IMR-90 (cell line): Measurements from ENCODE around the gene EEIG2. TPM values are rescaled to one million over a fixed set of nuclear protein-coding genes. Genes with fewer than 3 reads are reported as not detected.

ENCODE experiments used
- ATAC-seq: fragments of 200-7000 bp; cut with Tn5 transposase; 2 replicates; pipeline ENCODE4 v1.9.1; 2020; ENCODE audit warnings: low read depth, mild to moderate bottlenecking, moderate library complexity
- BruUV-seq: library from RNA; stranded (reverse); fragments of 400-500 nt; replicated peaks from 2 replicates; lab custom pipeline; 2021; lab: Mats Ljungman, UMichigan
- CTCF ChIA-PET: fragments of 300-600 bp; formaldehyde crosslinking; extraction: SDS; loops from one replicate; lab custom pipeline; 2021; ENCODE audit warnings: antibody characterized with exemption; lab: Yijun Ruan, JAX
- POLR2A ChIA-PET: fragments of 300-600 bp; sonication (Branson Sonifier 250); formaldehyde crosslinking; loops from one replicate; lab custom pipeline; 2022; ENCODE audit warnings: antibody characterized with exemption; ENCODE audit not compliant: unreplicated experiment; lab: Charles Lee
- DNase-seq: peaks from one replicate; pipeline ENCODE4 v3.0.0; 2013
- H2AFZ ChIP-seq: replicated peaks from 2 replicates; pipeline ENCODE3; 2013; ENCODE audit warnings: low read length, mild to moderate bottlenecking; ENCODE audit not compliant: poor library complexity
- H2AK5ac ChIP-seq: 2 replicates; pipeline ENCODE4 v1.6.1; 2013; ENCODE audit warnings: low read depth, low read length, inconsistent platforms
- H2AK9ac ChIP-seq: replicated peaks from 2 replicates; pipeline ENCODE3; 2013; ENCODE audit warnings: mild to moderate bottlenecking, low read depth, low read length, moderate library complexity; ENCODE audit not compliant: poor library complexity
- H2BK120ac ChIP-seq: 2 replicates; pipeline ENCODE4 v1.6.1; 2013; ENCODE audit warnings: low read depth, low read length, inconsistent platforms
- H2BK15ac ChIP-seq: 3 replicates; pipeline ENCODE4 v1.6.1; 2013; ENCODE audit warnings: low read depth, low read length, inconsistent platforms
- H2BK20ac ChIP-seq: 2 replicates; pipeline ENCODE4 v1.6.1; 2013; ENCODE audit warnings: low read depth, mild to moderate bottlenecking, inconsistent platforms, low read length, moderate library complexity
- H2BK5ac ChIP-seq: 2 replicates; pipeline ENCODE4 v1.6.1; 2013; ENCODE audit warnings: mild to moderate bottlenecking, low read depth, low read length, inconsistent platforms; ENCODE audit not compliant: poor library complexity, severe bottlenecking
- H3K14ac ChIP-seq: replicated peaks from 2 replicates; pipeline ENCODE4 v1.6.1; 2013; ENCODE audit warnings: low read depth, low read length, inconsistent platforms
- H3K18ac ChIP-seq: 2 replicates; pipeline ENCODE4 v1.6.1; 2013; ENCODE audit warnings: low read depth, low read length, control low read depth
- H3K23ac ChIP-seq: 2 replicates; pipeline ENCODE4 v1.6.1; 2013; ENCODE audit warnings: low read depth, low read length, inconsistent platforms
- H3K27ac ChIP-seq: 2 replicates; pipeline ENCODE4 v1.5.1; 2013; ENCODE audit warnings: mild to moderate bottlenecking, control low read depth, low read length; ENCODE audit not compliant: insufficient read depth
- H3K27me3 ChIP-seq: 2 replicates; pipeline ENCODE4 v1.6.1; 2013; ENCODE audit warnings: low read length; ENCODE audit not compliant: control insufficient read depth, insufficient read depth
- H3K36me3 ChIP-seq: 2 replicates; pipeline ENCODE4 v1.6.1; 2013; ENCODE audit warnings: low read length, mixed read lengths; ENCODE audit not compliant: control insufficient read depth, insufficient read depth
- H3K4ac ChIP-seq: 2 replicates; pipeline ENCODE4 v1.6.1; 2013; ENCODE audit warnings: low read depth, low read length, inconsistent platforms
- H3K4me1 ChIP-seq: 2 replicates; pipeline ENCODE4 v1.6.1; 2013; ENCODE audit warnings: low read length, mixed read lengths; ENCODE audit not compliant: control insufficient read depth, insufficient read depth
- H3K4me2 ChIP-seq: 2 replicates; pipeline ENCODE4 v1.6.1; 2013; ENCODE audit warnings: low read depth, mild to moderate bottlenecking, control low read depth, low read length, moderate library complexity
- H3K4me3 ChIP-seq: 2 replicates; pipeline ENCODE4 v1.5.1; 2013; ENCODE audit warnings: low read depth, mild to moderate bottlenecking, control low read depth, low read length, moderate library complexity; ENCODE audit not compliant: insufficient read depth
- H3K56ac ChIP-seq: 2 replicates; pipeline ENCODE4 v1.6.1; 2013; ENCODE audit warnings: low read length, inconsistent platforms; ENCODE audit not compliant: insufficient read depth; ENCODE audit errors: extremely low read depth
- H3K79me1 ChIP-seq, 2 experiments: 2 replicates each; pipeline ENCODE4 v1.6.1; 2013; ENCODE audit warnings: low read length in 2 of 2, inconsistent platforms in 1 of 2, low read depth in 1 of 2
- H3K9ac ChIP-seq: 2 replicates; pipeline ENCODE4 v1.6.1; 2013; ENCODE audit warnings: low read depth, low read length, control low read depth
- H3K9me1 ChIP-seq: 2 replicates; pipeline ENCODE4 v1.6.1; 2013; ENCODE audit warnings: low read length, inconsistent platforms; ENCODE audit not compliant: insufficient read depth
- H3K9me3 ChIP-seq: 2 replicates; pipeline ENCODE4 v1.6.1; 2013; ENCODE audit warnings: low read length; ENCODE audit not compliant: control insufficient read depth, insufficient read depth
- H4K20me1 ChIP-seq: 2 replicates; pipeline ENCODE4 v1.6.1; 2013; ENCODE audit warnings: low read length, inconsistent platforms; ENCODE audit not compliant: insufficient read depth
- H4K5ac ChIP-seq: 2 replicates; pipeline ENCODE4 v1.6.1; 2013; ENCODE audit warnings: mild to moderate bottlenecking, low read depth, low read length, control low read depth
- H4K8ac ChIP-seq, 2 experiments: 2 replicates each; pipeline ENCODE4 v1.6.1; 2013; ENCODE audit warnings: low read depth in 2 of 2, low read length in 2 of 2, control low read depth in 1 of 2, inconsistent platforms in 1 of 2
- H4K91ac ChIP-seq: 2 replicates; pipeline ENCODE4 v1.6.1; 2013; ENCODE audit warnings: low read depth, low read length, inconsistent platforms; ENCODE audit not compliant: insufficient read depth
- CEBPB ChIP-seq: IDR thresholded peaks from 2 replicates; pipeline ENCODE4 v1.6.1; 2012; ENCODE audit warnings: low read depth, low read length, improper control_type of control experiment
- FOS ChIP-seq: fragments of 150-350 bp; IDR thresholded peaks from 2 replicates; pipeline ENCODE4 v1.6.1; 2016; ENCODE audit warnings: low read depth, low read length
- MAZ ChIP-seq: IDR thresholded peaks from 2 replicates; pipeline ENCODE4 v1.6.1; 2012; ENCODE audit warnings: low read depth, mild to moderate bottlenecking, low read length, improper control_type of control experiment, moderate library complexity, borderline replicate concordance
- RAD21 ChIP-seq: IDR thresholded peaks from 2 replicates; pipeline ENCODE4 v1.6.1; 2012; ENCODE audit warnings: low read length, improper control_type of control experiment
- RCOR1 ChIP-seq: IDR thresholded peaks from 2 replicates; pipeline ENCODE4 v1.6.1; 2012; ENCODE audit warnings: mild to moderate bottlenecking, low read length, improper control_type of control experiment; ENCODE audit not compliant: insufficient replicate concordance
- RFX5 ChIP-seq: IDR thresholded peaks from 2 replicates; pipeline ENCODE4 v1.8.0; 2012; ENCODE audit warnings: low read depth, mild to moderate bottlenecking, low read length, moderate library complexity
- SMC3 ChIP-seq: fragments of 150-350 bp; IDR thresholded peaks from 2 replicates; pipeline ENCODE4 v1.6.1; 2016; ENCODE audit warnings: low read depth, mild to moderate bottlenecking, antibody characterized with exemption, low read length, moderate library complexity
- WGBS, 2 experiments: methylation state at CpG; one replicate each; pipeline versions ENCODE4 v1.1.5 to v1.1.7; 2013; ENCODE audit warnings: missing lambda C conversion rate in 2 of 2; ENCODE audit not compliant: insufficient read length in 1 of 2; ENCODE audit errors: extremely low coverage in 2 of 2; 5-methylcytosine and 5-hydroxymethylcytosine counted together
- dilution Hi-C: fragments of 300-500 bp; cut with HindIII; formaldehyde crosslinking; loops from one replicate; pipeline ENCODE4 v1.14.3; 2018; ENCODE audit warnings: low sequenced_read_pairs; ENCODE audit not compliant: unreplicated experiment
- in situ Hi-C: fragments of 300-500 bp; cut with MboI; formaldehyde crosslinking; loops from 3 replicates; pipeline ENCODE4 v1.14.3; 2019; ENCODE audit warnings: low sequenced_read_pairs, inconsistent platforms, mixed read lengths
- intact Hi-C: fragments of 100-400 bp; cut with micrococcal nuclease; formaldehyde crosslinking; loops from 2 replicates; pipeline ENCODE4 v1.10.0; 2022
- polyA plus RNA-seq, 3 experiments: library from polyadenylated mRNA; depleted of rRNA; stranded (reverse); fragments of >200 nt; gene quantifications; 2 replicates each; pipeline ENCODE4 v1.2.3, GENCODE V29; 2012; ENCODE audit warnings: low replicate concordance in 1 of 3
- total RNA-seq: library from RNA; depleted of rRNA; stranded (reverse); fragments of >200 nt; gene quantifications from 2 replicates; pipeline ENCODE4 v1.2.3, GENCODE V29; 2012

The EEIG2 gene
- total and polyA plus RNA-seq, 2 of the 4 experiments (the other 2 are of a cell fraction) = 1.7 to 4.8 TPM

DNA sequence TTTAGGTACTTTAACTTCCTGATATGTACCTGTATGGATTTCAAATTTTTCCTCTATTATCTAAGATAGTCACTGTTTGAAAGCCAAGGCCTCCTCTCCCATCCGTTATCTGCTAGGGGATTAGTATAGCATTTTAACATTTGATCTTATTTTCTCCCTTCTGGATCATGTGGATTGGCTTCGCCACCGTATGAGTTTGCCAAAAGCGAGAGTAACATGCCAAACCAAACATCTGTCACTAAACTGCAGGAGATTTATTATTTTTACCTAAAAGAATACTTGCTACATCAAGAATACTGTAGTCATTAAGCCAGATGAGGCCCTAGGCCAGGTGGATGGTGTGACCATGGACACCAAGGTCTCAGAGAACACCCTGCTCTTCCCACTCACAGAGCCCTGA lies 28.5 kb upstream of the EEIG2 start:
- in situ Hi-C loops = no loop called here
- no peaks in the 10 kb centered on the region for H3K9me3 ChIP-seq
- H4K91ac ChIP-seq = no peak overlapping the region
- H4K5ac ChIP-seq = no peak overlapping the region
- no peaks in the 10 kb centered on the region for H4K20me1 ChIP-seq
- H4K8ac ChIP-seq = no peak overlapping the region
- H3K9ac ChIP-seq = no peak overlapping the region
- no peak overlapping the region for H2BK15ac ChIP-seq
- H2AK5ac ChIP-seq = no peak overlapping the region
- no peak overlapping the region for H2AFZ ChIP-seq
- no peak overlapping the region for H3K4ac ChIP-seq
- ChIA-PET POLR2A (no interaction called here), CTCF (no interaction called here)
- H3K79me1 ChIP-seq = no peaks in the 10 kb centered on the region
- no peak overlapping the region for H3K27ac ChIP-seq
- H2BK20ac ChIP-seq = no peak overlapping the region
- intact Hi-C loops = no loop called here
- dilution Hi-C loops = no loop called here
- no peak overlapping the region for H2BK5ac ChIP-seq
- no peak overlapping the region for H3K23ac ChIP-seq
- H2BK120ac ChIP-seq = no peak overlapping the region
- no peak overlapping the region for H3K56ac ChIP-seq
- H3K4me2 ChIP-seq = no peak overlapping the region
- DNase-seq (no peak), ATAC-seq (no peak)
- no peak overlapping the region for H3K18ac ChIP-seq
- H2AK9ac ChIP-seq = no peak overlapping the region
- BruUV-seq = no TSS peak
- H3K4me3 ChIP-seq = no peak overlapping the region
- no CpG with 5 or more reads among the region's 4 CpGs for WGBS, 2 experiments
- no peaks in the 10 kb centered on the region for H3K4me1 ChIP-seq
- H3K14ac ChIP-seq = no peak overlapping the region
- H3K27me3 ChIP-seq = peaks cover 5% of the 10 kb centered on the region; the same call in 1 of the 2 replicates
- H3K9me1 ChIP-seq = no peaks in the 10 kb centered on the region
- H3K36me3 ChIP-seq = no peaks in the 10 kb centered on the region
- TF ChIP-seq SMC3 (no peak), RFX5 (no peak), CEBPB (no peak), FOS (no peak), RCOR1 (no peak), MAZ (no peak), RAD21 (no peak)
